SH-SY5Y (cell line): Measurements from ENCODE around the gene FBXW7.

Source experiments
- GATA2 ChIP-seq: IDR thresholded peaks from 2 replicates; pipeline ENCODE4 v1.6.1; 2011; ENCODE audit warnings: mild to moderate bottlenecking, low read depth, low read length
- GATA3 ChIP-seq: IDR thresholded peaks from 2 replicates; pipeline ENCODE4 v1.6.1; 2011; ENCODE audit warnings: low read depth, mild to moderate bottlenecking, low read length, moderate library complexity

DNA sequence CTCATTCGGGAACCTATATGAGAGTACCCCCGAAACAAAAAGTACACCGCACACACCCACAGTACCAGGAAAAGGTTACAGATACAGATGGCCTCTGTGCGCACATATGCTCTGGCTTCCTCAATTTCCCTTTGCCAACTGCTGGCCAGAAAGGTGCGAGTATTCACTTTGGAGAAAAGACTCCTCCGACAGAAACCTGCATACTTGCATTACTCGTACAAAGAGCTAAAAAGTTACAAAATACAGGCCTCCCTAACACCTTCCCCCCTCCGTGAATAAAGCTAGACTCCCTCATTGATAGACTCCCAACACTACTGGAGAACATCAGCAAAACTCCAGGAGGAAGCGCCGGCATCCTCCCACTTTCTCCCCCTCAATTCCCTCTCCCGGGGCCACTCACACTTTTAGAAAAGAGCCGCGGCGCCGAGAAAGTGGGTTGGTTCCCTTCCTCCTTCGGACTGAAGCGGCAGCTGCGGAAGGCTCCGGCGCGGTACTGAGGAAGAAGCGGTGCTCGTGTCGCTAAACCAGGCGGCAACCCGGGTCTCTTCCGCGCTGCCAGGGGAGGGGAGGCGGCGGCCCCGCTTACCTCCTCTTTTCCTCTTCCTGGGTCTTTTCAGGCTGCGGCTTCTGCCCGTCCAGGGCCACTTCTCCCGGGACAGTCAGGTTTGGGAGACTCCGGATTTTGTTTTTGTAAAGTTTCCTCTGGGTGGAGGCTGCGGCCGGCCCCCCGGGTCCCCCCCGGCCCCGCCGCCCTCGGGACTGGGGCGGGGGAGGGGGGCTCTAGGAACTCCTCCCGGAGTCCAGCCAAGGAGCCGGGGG is 1.1 kb downstream of the FBXW7 start:
- TF ChIP-seq GATA3, result no peak
- TF ChIP-seq GATA2, result no peak
